GM20000 (cell line): ENCODE measurements around the gene TEX53.

Experiments
- DNase-seq: peaks from one replicate; pipeline ENCODE4 v3.0.0; 2012; ENCODE audit warnings: low spot score
- CTCF ChIP-seq: IDR thresholded peaks from 2 replicates; pipeline ENCODE4 v1.5.1; 2012; ENCODE audit warnings: mild to moderate bottlenecking, control low read depth; ENCODE audit errors: extremely low read depth, missing control alignments

TEX53 gene

GRCh38 chr9:114656301-114656700, 1.3 kb downstream of the TEX53 start:
- DNase-seq: no peak
- no peak for TF ChIP-seq CTCF

GRCh38 chr9:114655689-114656088, 1.9 kb downstream of the TEX53 start:
- DNase-seq: no peak
- no peak for TF ChIP-seq CTCF

- peak; percentile 72 for DNase-seq
- TF ChIP-seq CTCF: peak; percentile 88
Measured at GRCh38 chr9:114653556-114654159, 3.9 kb downstream of the TEX53 start.

GRCh38 chr9:114652776-114653555, 4.6 kb downstream of the TEX53 start:
- TF ChIP-seq CTCF: no peak
- DNase-seq: no peak

GRCh38 chr9:114643896-114644295, 13.7 kb downstream of the TEX53 start:
- TF ChIP-seq CTCF: no peak
- no peak for DNase-seq

GRCh38 chr9:114643001-114643400, 14.6 kb downstream of the TEX53 start:
- DNase-seq: no peak
- TF ChIP-seq CTCF: no peak

GRCh38 chr9:114641967-114642366, 15.6 kb downstream of the TEX53 start:
- no peak for TF ChIP-seq CTCF
- no peak for DNase-seq
